K562 (cell line): ENCODE measurements around the gene PRICKLE3. TPM values are rescaled to one million over a fixed set of nuclear protein-coding genes. Genes with fewer than 3 reads are reported as not detected.

Experiments used
- CCNT2 ChIP-seq: IDR thresholded peaks from 2 replicates; pipeline ENCODE4 v1.6.1; 2011; ENCODE audit warnings: borderline replicate concordance, low read depth, mild to moderate bottlenecking, moderate library complexity, mixed read lengths, low read length; ENCODE audit not compliant: insufficient read length; ENCODE audit errors: extremely low read depth
- FOXM1 ChIP-seq, 2 experiments: fragments of 450-650 bp in 1 of 2; sonication (generic) in 1 of 2; formaldehyde crosslinking in 1 of 2; IDR thresholded peaks; 2 replicates each; pipeline versions ENCODE4 v1.6.1 to v1.9.0; 2017 to 2022; ENCODE audit warnings: low read depth in 2 of 2, mild to moderate bottlenecking in 2 of 2, missing genetic modification reagents in 1 of 2, moderate library complexity in 1 of 2
- KLF13 ChIP-seq: fragments of 450-650 bp; IDR thresholded peaks from 2 replicates; pipeline ENCODE4 v1.6.1; 2016; ENCODE audit warnings: missing genetic modification characterization, low read depth, mild to moderate bottlenecking, missing compliant biosample characterization, moderate library complexity, borderline replicate concordance
- NCOA1 ChIP-seq: fragments of 450-650 bp; IDR thresholded peaks from 2 replicates; pipeline ENCODE4 v1.6.1; 2016; ENCODE audit warnings: low read depth
- POLR2A ChIP-seq: fragments of 450-650 bp; conservative IDR thresholded peaks from 2 replicates; pipeline ENCODE4 v1.6.1; 2016
- POLR2G ChIP-seq: fragments of 200-400 bp; formaldehyde crosslinking; IDR thresholded peaks from 2 replicates; pipeline ENCODE4 v1.6.1; 2017; ENCODE audit warnings: low read depth, mild to moderate bottlenecking, antibody characterized with exemption, low read length, moderate library complexity
- PPARD ChIP-seq: fragments of 250-450 bp; sonication (Bioruptor Pico); IDR thresholded peaks from 2 replicates; pipeline ENCODE4 v1.8.0; 2022; ENCODE audit warnings: inconsistent platforms, mild to moderate bottlenecking, moderate library complexity
- TAL1 ChIP-seq: fragments of 450-650 bp; IDR thresholded peaks from 2 replicates; pipeline ENCODE4 v1.6.1; 2016; ENCODE audit warnings: mild to moderate bottlenecking
- TARDBP ChIP-seq: fragments of 450-650 bp; IDR thresholded peaks from 2 replicates; pipeline ENCODE4 v1.6.1; 2016
- TEAD4 ChIP-seq, 2 experiments: sonication (generic) in 1 of 2; formaldehyde crosslinking in 1 of 2; IDR thresholded peaks; 2 replicates each; pipeline versions ENCODE4 v1.6.1 to v1.8.0; 2012 to 2022; ENCODE audit warnings: borderline replicate concordance in 1 of 2, inconsistent platforms in 1 of 2, low read length in 1 of 2, mild to moderate bottlenecking in 1 of 2, missing genetic modification reagents in 1 of 2
- YY1 ChIP-seq, 3 experiments: IDR thresholded peaks; 2 replicates each; pipeline ENCODE4 v1.6.1; 2011; ENCODE audit warnings: low read length in 2 of 3, mild to moderate bottlenecking in 2 of 3, moderate library complexity in 2 of 3, borderline replicate concordance in 1 of 3, control low read depth in 1 of 3, low read depth in 1 of 3; ENCODE audit not compliant: insufficient read depth in 3 of 3, insufficient replicate concordance in 2 of 3, control insufficient read depth in 1 of 3, insufficient read length in 1 of 3; ENCODE audit errors: extremely low read depth in 1 of 3
- polyA plus RNA-seq, 8 experiments: library from polyadenylated mRNA; depleted of rRNA in 4 of 8; stranded (reverse) in 5 of 8; unstranded in 3 of 8; fragments of >200 nt; fragmentation: Nextera tagmentation in 2 of 8; fragmentation: Illumina TruSeq in 1 of 8; extraction: Ambion mirVana in 2 of 8; extraction: Trizol in 1 of 8; gene quantifications; 2 replicates each; pipeline versions ENCODE4 v1.2.1 to v1.2.3, GENCODE V29; 2011 to 2014; ENCODE audit warnings: inconsistent platforms in 1 of 8, missing spikeins in 1 of 8
- total RNA-seq, 7 experiments: library from RNA; depleted of rRNA in 6 of 7; stranded (reverse); fragments of >200 nt in 6 of 7; fragmentation: Illumina TruSeq in 2 of 7; extraction: Trizol in 2 of 7; gene quantifications; 2 replicates each; pipeline versions ENCODE4 v1.2.1 to v1.2.3, GENCODE V29; 2011 to 2021; ENCODE audit warnings: low replicate concordance in 1 of 7
- TF ChIP-seq, protein P1 (sequence below): sonication (generic); formaldehyde crosslinking; IDR thresholded peaks from 2 replicates; pipeline ENCODE4 v1.8.1; 2022; ENCODE audit warnings: missing genetic modification reagents
- TF ChIP-seq, protein P2 (sequence below): fragments of 450-650 bp; formaldehyde crosslinking; IDR thresholded peaks from 2 replicates; pipeline ENCODE4 v1.4.0; 2020; ENCODE audit warnings: mild to moderate bottlenecking, moderate library complexity
- TF ChIP-seq, protein P3 (sequence below): sonication (generic); formaldehyde crosslinking; IDR thresholded peaks from 2 replicates; pipeline ENCODE4 v1.8.0; 2022; ENCODE audit warnings: mild to moderate bottlenecking, low read depth, missing genetic modification reagents
- TF ChIP-seq, protein P4 (sequence below): fragments of 450-650 bp; formaldehyde crosslinking; IDR thresholded peaks from 2 replicates; pipeline ENCODE4 v1.4.0; 2022; ENCODE audit warnings: missing genetic modification characterization
- TF ChIP-seq, protein P5 (sequence below): fragments of 450-650 bp; IDR thresholded peaks from 2 replicates; pipeline ENCODE4 v1.6.1; 2016; ENCODE audit warnings: borderline replicate concordance

The PRICKLE3 gene
- total and polyA plus RNA-seq, 9 of the 15 experiments (the other 6 are each of a cell fraction or from before 2014, with no cell fraction given), result 1.1 to 44.3 (median 14.0) TPM

DNA sequence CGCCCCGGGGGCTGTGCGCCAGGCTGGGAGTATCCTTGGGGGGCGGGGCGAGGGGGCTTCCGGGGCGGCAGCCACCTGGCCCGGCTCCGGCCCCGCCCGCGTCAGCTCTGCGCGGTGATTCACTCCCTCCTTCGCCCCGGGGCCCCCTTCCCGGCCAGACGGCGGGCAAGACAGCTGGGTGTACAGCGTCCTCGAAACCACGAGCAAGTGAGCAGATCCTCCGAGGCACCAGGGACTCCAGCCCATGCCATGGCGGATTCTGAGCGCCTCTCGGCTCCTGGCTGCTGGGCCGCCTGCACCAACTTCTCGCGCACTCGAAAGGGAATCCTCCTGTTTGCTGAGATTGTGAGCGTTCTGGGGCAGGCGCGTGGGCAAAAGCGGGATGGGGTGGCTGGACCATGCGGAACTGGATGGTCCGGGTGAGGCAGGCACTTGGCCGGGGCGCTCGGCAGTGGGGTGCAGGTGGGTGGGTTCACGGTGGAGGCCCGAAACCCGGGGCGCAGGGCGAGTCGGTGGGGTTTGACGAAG, 14.4 kb downstream of the PRICKLE3 start, which contains the start of gene PLP2 (continued):
- TF ChIP-seq PPARD (CRISPR knock-in tag), result no peak
- no peak for TF ChIP-seq TARDBP
- TF ChIP-seq, protein P1, sequence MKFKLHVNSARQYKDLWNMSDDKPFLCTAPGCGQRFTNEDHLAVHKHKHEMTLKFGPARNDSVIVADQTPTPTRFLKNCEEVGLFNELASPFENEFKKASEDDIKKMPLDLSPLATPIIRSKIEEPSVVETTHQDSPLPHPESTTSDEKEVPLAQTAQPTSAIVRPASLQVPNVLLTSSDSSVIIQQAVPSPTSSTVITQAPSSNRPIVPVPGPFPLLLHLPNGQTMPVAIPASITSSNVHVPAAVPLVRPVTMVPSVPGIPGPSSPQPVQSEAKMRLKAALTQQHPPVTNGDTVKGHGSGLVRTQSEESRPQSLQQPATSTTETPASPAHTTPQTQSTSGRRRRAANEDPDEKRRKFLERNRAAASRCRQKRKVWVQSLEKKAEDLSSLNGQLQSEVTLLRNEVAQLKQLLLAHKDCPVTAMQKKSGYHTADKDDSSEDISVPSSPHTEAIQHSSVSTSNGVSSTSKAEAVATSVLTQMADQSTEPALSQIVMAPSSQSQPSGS (CRISPR knock-in tag), result no peak
- peak in 1 of 3 experiments; percentile 26 for TF ChIP-seq YY1 (IDR thresholded peaks at IDR 0.05; ENCODE audit: borderline replicate concordance in 1 of 3, control insufficient read depth in 1 of 3, extremely low read depth in 1 of 3, insufficient read depth in 3 of 3, insufficient read length in 1 of 3, insufficient replicate concordance in 2 of 3, low read depth in 1 of 3, low read length in 2 of 3)
- TF ChIP-seq POLR2A, result peak; percentile 68
- no peak for TF ChIP-seq NCOA1
- TF ChIP-seq, protein P2, sequence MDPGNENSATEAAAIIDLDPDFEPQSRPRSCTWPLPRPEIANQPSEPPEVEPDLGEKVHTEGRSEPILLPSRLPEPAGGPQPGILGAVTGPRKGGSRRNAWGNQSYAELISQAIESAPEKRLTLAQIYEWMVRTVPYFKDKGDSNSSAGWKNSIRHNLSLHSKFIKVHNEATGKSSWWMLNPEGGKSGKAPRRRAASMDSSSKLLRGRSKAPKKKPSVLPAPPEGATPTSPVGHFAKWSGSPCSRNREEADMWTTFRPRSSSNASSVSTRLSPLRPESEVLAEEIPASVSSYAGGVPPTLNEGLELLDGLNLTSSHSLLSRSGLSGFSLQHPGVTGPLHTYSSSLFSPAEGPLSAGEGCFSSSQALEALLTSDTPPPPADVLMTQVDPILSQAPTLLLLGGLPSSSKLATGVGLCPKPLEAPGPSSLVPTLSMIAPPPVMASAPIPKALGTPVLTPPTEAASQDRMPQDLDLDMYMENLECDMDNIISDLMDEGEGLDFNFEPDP (CRISPR knock-in tag), result no peak
- peak; percentile 86 for TF ChIP-seq POLR2G
- TF ChIP-seq, protein P3, sequence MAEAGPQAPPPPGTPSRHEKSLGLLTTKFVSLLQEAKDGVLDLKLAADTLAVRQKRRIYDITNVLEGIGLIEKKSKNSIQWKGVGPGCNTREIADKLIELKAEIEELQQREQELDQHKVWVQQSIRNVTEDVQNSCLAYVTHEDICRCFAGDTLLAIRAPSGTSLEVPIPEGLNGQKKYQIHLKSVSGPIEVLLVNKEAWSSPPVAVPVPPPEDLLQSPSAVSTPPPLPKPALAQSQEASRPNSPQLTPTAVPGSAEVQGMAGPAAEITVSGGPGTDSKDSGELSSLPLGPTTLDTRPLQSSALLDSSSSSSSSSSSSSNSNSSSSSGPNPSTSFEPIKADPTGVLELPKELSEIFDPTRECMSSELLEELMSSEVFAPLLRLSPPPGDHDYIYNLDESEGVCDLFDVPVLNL, result no peak
- TF ChIP-seq, protein P4, sequence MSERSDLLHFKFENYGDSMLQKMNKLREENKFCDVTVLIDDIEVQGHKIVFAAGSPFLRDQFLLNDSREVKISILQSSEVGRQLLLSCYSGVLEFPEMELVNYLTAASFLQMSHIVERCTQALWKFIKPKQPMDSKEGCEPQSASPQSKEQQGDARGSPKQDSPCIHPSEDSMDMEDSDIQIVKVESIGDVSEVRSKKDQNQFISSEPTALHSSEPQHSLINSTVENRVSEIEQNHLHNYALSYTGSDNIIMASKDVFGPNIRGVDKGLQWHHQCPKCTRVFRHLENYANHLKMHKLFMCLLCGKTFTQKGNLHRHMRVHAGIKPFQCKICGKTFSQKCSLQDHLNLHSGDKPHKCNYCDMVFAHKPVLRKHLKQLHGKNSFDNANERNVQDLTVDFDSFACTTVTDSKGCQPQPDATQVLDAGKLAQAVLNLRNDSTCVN (CRISPR knock-in tag), result no peak
- TF ChIP-seq, protein P5, sequence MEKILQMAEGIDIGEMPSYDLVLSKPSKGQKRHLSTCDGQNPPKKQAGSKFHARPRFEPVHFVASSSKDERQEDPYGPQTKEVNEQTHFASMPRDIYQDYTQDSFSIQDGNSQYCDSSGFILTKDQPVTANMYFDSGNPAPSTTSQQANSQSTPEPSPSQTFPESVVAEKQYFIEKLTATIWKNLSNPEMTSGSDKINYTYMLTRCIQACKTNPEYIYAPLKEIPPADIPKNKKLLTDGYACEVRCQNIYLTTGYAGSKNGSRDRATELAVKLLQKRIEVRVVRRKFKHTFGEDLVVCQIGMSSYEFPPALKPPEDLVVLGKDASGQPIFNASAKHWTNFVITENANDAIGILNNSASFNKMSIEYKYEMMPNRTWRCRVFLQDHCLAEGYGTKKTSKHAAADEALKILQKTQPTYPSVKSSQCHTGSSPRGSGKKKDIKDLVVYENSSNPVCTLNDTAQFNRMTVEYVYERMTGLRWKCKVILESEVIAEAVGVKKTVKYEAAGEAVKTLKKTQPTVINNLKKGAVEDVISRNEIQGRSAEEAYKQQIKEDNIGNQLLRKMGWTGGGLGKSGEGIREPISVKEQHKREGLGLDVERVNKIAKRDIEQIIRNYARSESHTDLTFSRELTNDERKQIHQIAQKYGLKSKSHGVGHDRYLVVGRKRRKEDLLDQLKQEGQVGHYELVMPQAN, result 0 out of 2 replicates have a peak, but pooled peaks have one; percentile 37
- no peak for TF ChIP-seq FOXM1 (IDR thresholded peaks at IDR 0.05; ENCODE audit: low read depth)
- TF ChIP-seq FOXM1 (CRISPR knock-in tag; IDR thresholded peaks at IDR 0.05; ENCODE audit: low read depth), result 0 out of 2 replicates have a peak, but pooled peaks have one; percentile 53
- no peak for TF ChIP-seq TEAD4 (IDR thresholded peaks at IDR 0.05; ENCODE audit: low read length)
- no peak for TF ChIP-seq TEAD4 (CRISPR knock-in tag; IDR thresholded peaks at IDR 0.05; ENCODE audit: borderline replicate concordance)
- no peak for TF ChIP-seq KLF13 (tag)
- peak; percentile 16 for TF ChIP-seq CCNT2
- TF ChIP-seq TAL1, result no peak
